Measurements from ENCODE around the gene KY. TPM values are rescaled to one million over a fixed set of nuclear protein-coding genes. Genes with fewer than 3 reads are reported as not detected.

KY gene
- total RNA-seq, 2 donors from 2014 or later, result 0.33 to 0.59 TPM

GRCh38 chr3:134685929-134686802 lies 35.3 kb upstream of the KY start:
- TF ChIP-seq CTCF (IDR thresholded peaks at IDR 0.05), result no peak
- Histone ChIP-seq H3K27ac (no peak overlapping the region), H3K9me3 (no peaks in the 10 kb centered on the region), H3K4me1 (peaks cover 0 to 6% of the 10 kb centered on the region in 2 donors), H3K4me3 (no peak overlapping the region), H3K27me3 (no peaks in the 10 kb centered on the region), H3K36me3 (no peaks in the 10 kb centered on the region)
- DNase-seq (ENCODE audit: low spot score), result no peak

GRCh38 chr3:134682196-134682880 lies 31.5 kb upstream of the KY start:
- Histone ChIP-seq H3K4me3 (no peak overlapping the region), H3K27ac (no peak overlapping the region), H3K27me3 (no peaks in the 10 kb centered on the region), H3K4me1 (peaks cover 0 to 13% of the 10 kb centered on the region in 2 donors), H3K36me3 (no peaks in the 10 kb centered on the region), H3K9me3 (no peaks in the 10 kb centered on the region)
- DNase-seq (ENCODE audit: low spot score), result no peak
- no peak for TF ChIP-seq CTCF (IDR thresholded peaks at IDR 0.05)

- H3K27ac ChIP-seq, result no peak overlapping the region
Observed at GRCh38 chr3:134681522-134681900, 30.7 kb upstream of the KY start.

GRCh38 chr3:134680796-134681521 lies 30.1 kb upstream of the KY start:
- Histone ChIP-seq H3K27me3 (no peaks in the 10 kb centered on the region), H3K4me1 (peaks cover 0 to 13% of the 10 kb centered on the region in 2 donors), H3K27ac (no peak overlapping the region), H3K4me3 (no peak overlapping the region), H3K36me3 (no peaks in the 10 kb centered on the region), H3K9me3 (no peaks in the 10 kb centered on the region)
- no peak for DNase-seq (ENCODE audit: low spot score)
- no peak for TF ChIP-seq CTCF (IDR thresholded peaks at IDR 0.05)

More at GRCh38 chr3:134681522-134681900, 30.7 kb upstream of the KY start:
- Histone ChIP-seq H3K9me3 (no peaks in the 10 kb centered on the region), H3K36me3 (no peaks in the 10 kb centered on the region), H3K4me3 (no peak overlapping the region), H3K27me3 (no peaks in the 10 kb centered on the region), H3K4me1 (peaks cover 0 to 13% of the 10 kb centered on the region in 2 donors)
- no peak for DNase-seq (ENCODE audit: low spot score)
- no peak for TF ChIP-seq CTCF (IDR thresholded peaks at IDR 0.05)

GRCh38 chr3:134677987-134678308 lies 27.1 kb upstream of the KY start:
- no peak for DNase-seq (ENCODE audit: low spot score)
- Histone ChIP-seq H3K27me3 (no peaks in the 10 kb centered on the region), H3K27ac (peak overlapping the region in 1 of 2 donors; percentile 29), H3K9me3 (peaks cover 0 to 14% of the 10 kb centered on the region in 2 donors), H3K36me3 (no peaks in the 10 kb centered on the region), H3K4me1 (peaks cover 0 to 13% of the 10 kb centered on the region in 2 donors), H3K4me3 (no peak overlapping the region)
- no peak for TF ChIP-seq CTCF (IDR thresholded peaks at IDR 0.05)

All from right atrium auricular region (tissue), 2 donors.